ENCODE data around the gene MTARC1.

Gene MTARC1

GRCh38 chr1:220770245-220770913 lies 16.3 kb upstream of the MTARC1 start:
- no peak for DNase-seq (ENCODE audit: low spot score)

- DNase-seq (ENCODE audit: low spot score) = no peak
Measured at GRCh38 chr1:220772846-220773245, 13.9 kb upstream of the MTARC1 start.

- DNase-seq (ENCODE audit: low spot score) = no peak
Measured at GRCh38 chr1:220775240-220775853, 11.4 kb upstream of the MTARC1 start.

DNA sequence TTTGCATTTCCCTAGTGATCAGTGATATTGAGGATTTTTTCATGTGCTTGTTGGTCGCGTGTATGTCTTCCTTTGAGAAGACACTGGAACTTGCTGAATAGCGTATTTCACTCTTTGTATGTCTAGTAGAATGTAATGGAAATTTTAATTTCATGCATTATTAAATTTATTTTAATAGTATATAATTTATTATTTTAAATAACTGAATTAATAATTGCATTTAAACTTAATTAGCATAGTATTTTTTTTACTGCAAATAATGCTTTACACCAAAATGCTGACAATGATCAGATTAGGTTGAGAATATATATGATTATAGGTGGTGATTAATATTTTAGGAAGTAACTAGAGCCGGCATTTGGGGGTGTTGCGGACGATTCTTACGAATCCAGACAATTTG lies 10.5 kb upstream of the MTARC1 start:
- DNase-seq (ENCODE audit: low spot score) = no peak

DNA sequence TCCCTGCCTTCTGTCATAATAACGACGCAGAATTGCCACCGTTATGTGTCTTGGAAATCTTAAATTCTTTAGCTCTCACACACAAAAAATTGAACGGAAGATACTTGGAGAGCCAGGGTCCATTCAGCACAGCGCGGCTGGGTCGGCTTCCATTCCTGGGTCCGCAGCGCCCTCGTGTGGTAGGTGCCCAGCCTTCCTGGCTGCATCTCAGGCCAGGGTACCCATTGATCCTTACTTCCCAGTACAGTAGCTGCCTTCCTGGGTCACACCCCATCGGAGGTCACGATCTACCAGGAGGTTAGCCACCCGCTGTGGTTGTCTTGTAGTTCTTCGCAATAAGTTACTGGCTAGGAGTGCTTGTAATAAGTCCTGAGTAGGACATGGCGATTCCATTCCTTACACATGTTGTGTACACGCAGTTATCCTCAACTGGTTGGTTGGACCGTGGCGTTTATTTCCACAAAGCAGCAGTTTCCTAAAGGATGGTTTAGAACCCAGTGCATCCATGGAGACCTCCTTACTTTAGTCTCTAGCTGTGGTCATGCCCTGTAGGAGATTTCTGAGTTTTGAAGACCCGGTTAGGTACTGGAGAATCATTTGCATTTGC lies 9.9 kb upstream of the MTARC1 start:
- peak; percentile 11 for DNase-seq (ENCODE audit: low spot score)

GRCh38 chr1:220783453-220783852 lies 3.3 kb upstream of the MTARC1 start:
- DNase-seq (ENCODE audit: low spot score) = no peak

DNA sequence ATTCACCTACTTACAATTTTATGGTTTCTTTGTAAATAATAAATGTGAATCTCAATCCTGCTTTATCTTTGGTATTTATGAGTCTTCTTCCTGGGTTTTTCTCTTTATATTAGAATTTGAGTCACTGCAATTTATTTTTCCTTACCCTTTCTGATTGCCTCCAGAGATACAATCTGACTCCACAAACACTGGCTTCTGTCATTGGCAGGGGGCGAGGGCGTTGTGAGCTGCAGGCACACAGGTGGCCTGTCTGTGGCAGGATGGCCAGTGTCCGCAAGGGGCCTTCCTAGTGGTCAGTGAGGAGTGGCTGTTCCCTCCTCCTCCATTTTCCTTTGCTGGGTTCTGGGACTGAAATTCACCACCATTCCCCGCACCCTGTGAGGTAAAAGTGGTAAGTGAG lies 2.0 kb upstream of the MTARC1 start:
- DNase-seq (ENCODE audit: low spot score) = no peak

DNA sequence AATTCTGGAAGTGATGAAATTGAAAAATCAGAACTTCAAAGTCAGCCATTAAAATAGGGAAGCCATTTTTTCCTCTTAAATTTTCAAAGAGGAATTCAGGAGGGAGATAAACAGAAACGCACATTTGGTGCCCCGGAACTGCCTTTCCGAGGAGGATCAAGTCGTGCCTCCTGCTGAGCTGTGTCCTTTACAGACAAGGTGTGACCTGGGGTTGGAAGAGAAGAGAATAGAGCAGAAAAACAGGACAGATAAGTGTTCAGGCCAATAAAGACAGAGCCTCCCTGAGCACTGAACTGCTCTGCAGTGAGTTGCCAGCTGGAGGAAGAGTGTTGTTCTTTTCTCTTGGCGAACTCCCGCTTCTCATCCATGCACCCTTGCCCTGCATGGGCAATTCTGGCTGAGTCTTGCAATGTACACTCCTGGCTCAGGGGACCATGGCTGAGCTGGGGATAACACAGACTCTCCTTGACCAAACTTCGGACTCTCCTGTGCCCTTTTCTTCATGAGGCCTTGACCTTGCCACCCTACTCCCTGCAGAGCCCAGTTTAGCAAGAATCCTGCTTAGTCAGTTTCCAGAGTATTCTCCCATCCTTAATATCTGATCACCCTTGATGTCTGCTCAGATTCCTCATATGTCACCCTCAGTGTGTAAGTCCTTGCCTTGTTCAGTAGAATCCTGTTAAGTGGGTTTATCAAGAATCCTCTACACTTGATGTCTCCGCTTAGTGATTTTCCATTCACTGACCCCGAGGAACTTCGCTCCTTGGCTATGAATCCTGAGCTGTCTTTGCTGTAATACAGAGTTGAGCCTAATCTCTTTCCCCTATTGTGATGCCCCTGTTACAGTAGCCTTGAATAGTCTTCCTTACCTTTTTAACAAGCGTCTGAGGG lies 1.3 kb upstream of the MTARC1 start:
- no peak for DNase-seq (ENCODE audit: low spot score)

DNA sequence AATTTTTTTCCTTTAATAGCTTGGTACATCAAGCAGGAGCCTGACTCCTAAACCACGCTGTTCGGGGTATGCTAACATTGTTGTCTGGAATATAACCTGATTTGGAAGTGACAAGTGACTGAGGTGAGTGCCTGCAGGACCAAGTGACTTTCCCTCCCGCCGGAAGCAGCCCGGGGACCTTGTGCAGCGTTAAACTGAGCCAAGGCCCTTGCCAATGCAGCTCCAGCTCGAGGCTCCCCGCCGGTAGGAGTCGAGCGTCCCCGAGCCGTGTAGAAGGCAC lies 716 bp upstream of the MTARC1 start:
- DNase-seq (ENCODE audit: low spot score) = no peak

DNA sequence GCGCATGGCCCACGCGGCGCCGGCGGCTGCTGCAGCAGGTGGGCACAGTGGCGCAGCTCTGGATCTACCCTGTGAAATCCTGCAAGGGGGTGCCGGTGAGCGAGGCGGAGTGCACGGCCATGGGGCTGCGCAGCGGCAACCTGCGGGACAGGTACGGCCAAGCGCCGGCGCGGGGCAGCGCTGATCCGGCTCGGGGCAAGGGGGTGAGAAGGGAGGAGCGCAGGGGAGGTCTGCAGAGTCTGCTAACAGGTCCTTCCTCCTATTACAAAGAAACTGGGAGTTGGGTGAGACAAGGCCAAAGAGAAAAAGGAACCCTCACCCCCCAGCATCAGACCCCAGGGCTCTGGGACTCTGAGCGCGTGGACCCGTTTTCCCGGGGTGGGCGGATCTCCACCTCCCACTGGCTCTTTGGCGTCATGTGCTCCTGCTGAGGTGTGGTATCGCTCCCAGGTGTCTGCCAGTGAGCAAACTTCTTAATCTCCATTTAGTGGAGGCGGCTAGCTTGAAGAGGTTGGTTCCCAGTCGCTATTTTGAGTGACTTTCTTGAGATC lies 431 bp downstream of the MTARC1 start:
- peak; percentile 11 for DNase-seq (ENCODE audit: low spot score)

GRCh38 chr1:220788900-220789299 lies 2.2 kb downstream of the MTARC1 start:
- DNase-seq (ENCODE audit: low spot score) = no peak

GRCh38 chr1:220789532-220790147 lies 2.9 kb downstream of the MTARC1 start:
- no peak for DNase-seq (ENCODE audit: low spot score)

- no peak for DNase-seq (ENCODE audit: low spot score)
Measured at GRCh38 chr1:220791285-220791684, 4.6 kb downstream of the MTARC1 start.

GRCh38 chr1:220791956-220792355 lies 5.2 kb downstream of the MTARC1 start:
- DNase-seq (ENCODE audit: low spot score) = no peak

DNA sequence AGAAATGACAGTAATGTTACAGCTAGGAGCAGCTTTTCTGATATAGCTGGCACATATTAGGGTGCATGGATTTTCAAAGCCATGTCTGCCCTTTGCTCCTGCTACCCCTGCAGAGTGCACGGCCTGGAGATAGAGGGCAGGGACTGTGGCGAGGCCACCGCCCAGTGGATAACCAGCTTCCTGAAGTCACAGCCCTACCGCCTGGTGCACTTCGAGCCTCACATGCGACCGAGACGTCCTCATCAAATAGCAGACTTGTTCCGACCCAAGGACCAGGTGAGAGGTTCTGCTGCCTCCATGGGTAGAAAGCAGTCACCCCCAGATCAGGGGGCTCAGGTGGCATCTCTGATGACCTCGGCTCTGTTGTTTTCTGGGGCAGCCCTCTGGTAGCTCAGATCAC lies 9.8 kb downstream of the MTARC1 start:
- no peak for DNase-seq (ENCODE audit: low spot score)

DNA sequence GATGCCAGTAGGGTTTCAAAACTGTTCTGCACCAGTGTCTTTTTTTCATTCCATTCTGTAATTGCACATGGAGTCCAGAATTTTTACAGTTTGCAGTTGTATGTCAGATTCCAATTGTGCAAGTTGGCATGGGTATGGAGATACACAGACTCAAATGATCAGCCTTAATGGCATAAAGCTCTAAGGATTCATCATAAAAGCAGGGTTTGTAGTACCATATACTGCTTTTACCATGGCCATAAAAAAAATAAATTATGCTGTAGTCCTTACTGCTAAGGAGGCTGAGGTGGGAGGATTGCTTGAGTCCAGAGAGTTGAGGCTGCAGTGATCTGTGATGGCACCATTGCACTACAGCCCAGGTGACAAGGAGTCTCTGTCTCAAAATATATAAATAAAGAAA lies 10.3 kb downstream of the MTARC1 start:
- DNase-seq (ENCODE audit: low spot score) = no peak

DNA sequence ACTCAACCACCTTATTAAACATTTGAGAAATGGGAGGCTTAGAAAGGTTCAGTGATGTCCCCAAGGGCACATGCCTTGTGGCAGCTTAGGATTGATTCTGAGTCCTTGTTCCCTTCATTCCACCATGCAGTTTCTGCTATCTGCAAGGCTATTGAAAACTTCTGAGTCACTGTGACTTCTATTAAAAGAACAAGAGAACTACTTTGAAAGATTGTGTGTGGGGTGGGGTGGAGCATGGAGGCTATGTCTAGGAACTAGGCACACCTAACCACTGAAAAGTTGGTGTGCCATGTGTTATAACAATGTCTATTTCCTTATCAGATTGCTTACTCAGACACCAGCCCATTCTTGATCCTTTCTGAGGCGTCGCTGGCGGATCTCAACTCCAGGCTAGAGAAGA lies 10.8 kb downstream of the MTARC1 start:
- no peak for DNase-seq (ENCODE audit: low spot score)

- no peak for DNase-seq (ENCODE audit: low spot score)
Measured at GRCh38 chr1:220798338-220798737, 11.6 kb downstream of the MTARC1 start.

DNA sequence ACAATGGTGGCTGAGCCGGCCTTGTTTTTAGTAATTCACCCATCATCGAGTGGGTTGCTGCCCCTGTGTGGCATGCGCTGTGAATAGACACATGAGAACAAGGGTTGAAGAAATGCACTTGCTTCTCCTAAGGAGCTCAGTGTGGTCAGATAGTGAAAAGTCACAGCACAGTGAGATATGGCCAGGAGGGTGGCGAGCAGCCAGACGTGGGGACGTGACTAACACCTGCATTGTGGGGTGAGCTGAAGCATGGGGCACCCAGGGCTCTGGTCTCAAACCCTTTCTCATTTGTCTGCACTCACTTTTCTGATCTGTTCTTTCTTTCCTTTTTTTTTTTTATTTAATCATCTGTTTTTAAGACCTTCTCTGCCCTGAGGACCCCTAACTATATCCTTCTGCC lies 13.5 kb downstream of the MTARC1 start:
- no peak for DNase-seq (ENCODE audit: low spot score)

DNA sequence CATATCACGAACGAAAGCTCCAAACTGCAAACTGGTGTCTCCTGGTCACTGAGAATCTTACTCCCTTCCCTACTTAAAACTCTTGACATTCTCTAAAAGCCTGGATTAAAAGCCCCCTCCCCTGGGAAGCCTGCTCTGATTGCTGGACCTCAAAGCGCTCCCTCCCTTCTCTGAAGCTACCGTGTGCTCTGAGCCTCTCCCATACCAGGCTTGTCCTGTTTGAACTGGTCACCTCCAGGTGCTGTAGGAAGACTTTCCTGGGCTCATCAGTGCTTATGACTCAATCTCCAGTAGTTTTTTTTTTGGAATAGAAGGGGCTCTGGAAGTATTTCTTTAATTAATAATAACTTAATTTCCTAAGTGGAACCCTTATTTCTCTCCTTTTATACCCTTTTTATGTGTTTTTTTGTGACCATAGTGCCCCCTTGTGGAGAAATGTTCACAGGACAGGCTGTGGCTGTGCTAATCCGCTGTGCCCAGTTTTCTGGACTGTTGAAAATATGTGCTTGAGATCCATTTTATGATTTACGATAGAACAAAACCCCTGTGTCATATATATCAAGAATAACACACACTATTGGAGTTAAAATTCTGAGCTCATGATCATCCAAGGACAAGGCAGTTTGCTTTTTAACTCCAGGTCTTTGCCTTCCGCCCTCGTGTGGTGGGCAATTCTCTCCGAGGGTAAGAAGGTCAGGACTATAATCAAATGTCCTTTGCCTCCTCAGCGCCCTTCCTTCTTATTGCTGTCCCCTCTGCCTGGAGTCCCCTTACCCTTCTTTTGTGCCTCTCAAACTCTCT lies 16.9 kb downstream of the MTARC1 start:
- peak; percentile 51 for DNase-seq (ENCODE audit: low spot score)

DNA sequence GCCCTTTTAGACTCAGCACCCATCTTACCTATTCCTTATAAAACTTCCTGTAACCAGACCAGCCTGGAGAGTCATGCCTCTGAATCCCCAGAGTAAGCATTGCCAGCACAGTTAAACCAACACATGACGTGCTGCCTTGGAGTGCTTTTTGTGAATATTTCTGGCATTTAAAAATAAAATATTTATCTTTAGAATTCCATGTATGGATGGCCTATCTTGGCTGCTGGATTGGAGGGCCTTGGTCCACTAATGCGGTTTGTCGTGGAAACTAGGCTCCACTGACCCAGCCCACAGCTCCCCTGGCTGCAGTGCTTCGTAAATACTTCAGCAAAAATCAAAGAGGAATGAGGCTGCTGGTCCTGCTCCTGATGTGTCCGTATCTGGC lies 17.5 kb downstream of the MTARC1 start:
- no peak for DNase-seq (ENCODE audit: low spot score)
